A549 (cell line): ENCODE data around the gene PFDN2.

Experiments used
- BHLHE40 ChIP-seq: IDR thresholded peaks from 2 replicates; pipeline ENCODE4 v1.6.1; 2012; ENCODE audit warnings: low read depth, low read length, inconsistent platforms
- MAX ChIP-seq: IDR thresholded peaks from 2 replicates; pipeline ENCODE4 v1.6.1; 2012
- NFE2L2 ChIP-seq: fragments of 150-350 bp; conservative IDR thresholded peaks from 2 replicates; pipeline ENCODE4 v1.6.1; 2014; ENCODE audit warnings: low read length
- TF ChIP-seq, protein P1 (sequence below): fragments of >200 bp; sonication (Bioruptor Twin); formaldehyde crosslinking; IDR thresholded peaks from 3 replicates; pipeline ENCODE4 v1.5.1; 2016

DNA sequence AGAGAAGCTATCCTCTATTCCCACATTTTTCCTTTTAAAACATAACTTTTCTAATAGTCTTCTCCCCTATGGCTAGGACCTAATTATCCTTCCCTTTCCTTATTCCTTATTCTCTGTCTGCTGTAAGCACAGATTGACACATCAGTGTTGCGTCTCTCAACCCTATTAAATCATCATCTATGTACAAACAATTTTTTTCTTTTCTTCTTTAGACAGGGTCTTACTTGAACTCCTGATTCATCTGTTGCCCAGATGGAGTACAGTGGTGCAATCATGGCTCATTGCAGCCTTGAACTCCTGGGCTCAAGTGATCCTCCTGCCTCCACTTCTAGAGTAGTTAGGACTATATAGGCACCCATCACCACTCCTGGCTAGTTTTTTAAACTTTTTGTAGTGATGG lies 11.4 kb downstream of the PFDN2 start:
- TF ChIP-seq BHLHE40: no peak
- TF ChIP-seq, protein P1, sequence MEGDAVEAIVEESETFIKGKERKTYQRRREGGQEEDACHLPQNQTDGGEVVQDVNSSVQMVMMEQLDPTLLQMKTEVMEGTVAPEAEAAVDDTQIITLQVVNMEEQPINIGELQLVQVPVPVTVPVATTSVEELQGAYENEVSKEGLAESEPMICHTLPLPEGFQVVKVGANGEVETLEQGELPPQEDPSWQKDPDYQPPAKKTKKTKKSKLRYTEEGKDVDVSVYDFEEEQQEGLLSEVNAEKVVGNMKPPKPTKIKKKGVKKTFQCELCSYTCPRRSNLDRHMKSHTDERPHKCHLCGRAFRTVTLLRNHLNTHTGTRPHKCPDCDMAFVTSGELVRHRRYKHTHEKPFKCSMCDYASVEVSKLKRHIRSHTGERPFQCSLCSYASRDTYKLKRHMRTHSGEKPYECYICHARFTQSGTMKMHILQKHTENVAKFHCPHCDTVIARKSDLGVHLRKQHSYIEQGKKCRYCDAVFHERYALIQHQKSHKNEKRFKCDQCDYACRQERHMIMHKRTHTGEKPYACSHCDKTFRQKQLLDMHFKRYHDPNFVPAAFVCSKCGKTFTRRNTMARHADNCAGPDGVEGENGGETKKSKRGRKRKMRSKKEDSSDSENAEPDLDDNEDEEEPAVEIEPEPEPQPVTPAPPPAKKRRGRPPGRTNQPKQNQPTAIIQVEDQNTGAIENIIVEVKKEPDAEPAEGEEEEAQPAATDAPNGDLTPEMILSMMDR: no peak
- no peak for TF ChIP-seq MAX
- no peak for TF ChIP-seq NFE2L2
